Hepatocyte (in vitro differentiated cells): ENCODE results near the gene RANBP17. TPM values are rescaled to one million over a fixed set of nuclear protein-coding genes. Genes with fewer than 3 reads are reported as not detected.

ENCODE experiments used
- DNase-seq: peaks from one replicate; pipeline ENCODE4 v3.0.0-alpha.2; 2016; ENCODE audit warnings: low spot score
- H2AFZ ChIP-seq: fragments of 200-600 bp; sonication (generic); 2 replicates; pipeline ENCODE4 v1.6.0; 2016; ENCODE audit warnings: antibody characterized with exemption, mild to moderate bottlenecking
- H3K27ac ChIP-seq: fragments of 200-600 bp; sonication (generic); 2 replicates; pipeline ENCODE4 v1.5.1; 2016; ENCODE audit warnings: mild to moderate bottlenecking
- H3K27me3 ChIP-seq: fragments of 200-600 bp; sonication (generic); 2 replicates; pipeline ENCODE4 v1.6.1; 2016
- H3K36me3 ChIP-seq: fragments of 200-600 bp; sonication (generic); replicated peaks from 2 replicates; pipeline ENCODE4 v1.5.1; 2016; ENCODE audit warnings: low read depth; ENCODE audit not compliant: insufficient read depth
- H3K4me1 ChIP-seq: fragments of 200-600 bp; sonication (generic); 2 replicates; pipeline ENCODE4 v1.5.1; 2016; ENCODE audit warnings: mild to moderate bottlenecking, moderate library complexity; ENCODE audit not compliant: insufficient read depth
- H3K4me2 ChIP-seq: fragments of 200-600 bp; sonication (generic); 2 replicates; pipeline ENCODE4 v1.6.0; 2016
- H3K4me3 ChIP-seq: fragments of 200-600 bp; sonication (generic); 2 replicates; pipeline ENCODE4 v1.5.1; 2016; ENCODE audit warnings: mild to moderate bottlenecking
- H3K79me2 ChIP-seq: fragments of 200-600 bp; sonication (generic); 2 replicates; pipeline ENCODE4 v1.6.0; 2017; ENCODE audit warnings: mild to moderate bottlenecking
- H3K9me2 ChIP-seq: fragments of 200-600 bp; sonication (generic); replicated peaks from 2 replicates; pipeline ENCODE4 v1.6.0; 2017; ENCODE audit warnings: mild to moderate bottlenecking; ENCODE audit not compliant: insufficient read depth
- H3K9me3 ChIP-seq: fragments of 200-600 bp; sonication (generic); 2 replicates; pipeline ENCODE4 v1.5.1; 2016; ENCODE audit warnings: low read depth, mild to moderate bottlenecking
- H4K20me1 ChIP-seq: fragments of 200-600 bp; sonication (generic); 2 replicates; pipeline ENCODE4 v1.6.0; 2016; ENCODE audit warnings: mild to moderate bottlenecking; ENCODE audit not compliant: insufficient read depth, poor library complexity, severe bottlenecking
- CTCF ChIP-seq: fragments of 200-600 bp; sonication (generic); IDR thresholded peaks from 2 replicates; pipeline ENCODE4 v1.5.1; 2016; ENCODE audit warnings: antibody characterized with exemption, mild to moderate bottlenecking; ENCODE audit not compliant: poor library complexity
- EZH2 ChIP-seq: fragments of 200-600 bp; sonication (generic); IDR thresholded peaks from 2 replicates; pipeline ENCODE4 v1.6.1; 2016; ENCODE audit warnings: antibody characterized with exemption, mild to moderate bottlenecking, borderline replicate concordance
- EZH2phosphoT487 ChIP-seq: fragments of 200-600 bp; sonication (generic); IDR thresholded peaks from one replicate; pipeline ENCODE4 v1.6.1; 2018; ENCODE audit warnings: antibody characterized with exemption, mild to moderate bottlenecking, low read depth, moderate library complexity; ENCODE audit not compliant: unreplicated experiment, severe bottlenecking
- WGBS: methylation state at CpG from one replicate; pipeline ENCODE4 v1.1.6; 2016; ENCODE audit warnings: low lambda C conversion rate; ENCODE audit errors: missing lambda C conversion rate; 5-methylcytosine and 5-hydroxymethylcytosine counted together
- polyA plus RNA-seq: library from polyadenylated mRNA; unstranded; fragments of >200 nt; fragmentation: Nextera tagmentation; extraction: Ambion mirVana; gene quantifications from 2 replicates; pipeline ENCODE4 v1.2.1, GENCODE V29; 2016
- total RNA-seq: library from RNA; depleted of rRNA; stranded (reverse); fragments of >200 nt; gene quantifications from 2 replicates; pipeline ENCODE4 v1.2.3, GENCODE V29; 2014

RANBP17 gene
- total and polyA plus RNA-seq, 2 experiments from 2014 or later = 11.7 to 17.1 TPM

GRCh38 chr5:171010816-171011215 is 149.0 kb downstream of the RANBP17 start:
- Histone ChIP-seq H3K36me3 (no peaks in the 10 kb centered on the region), H3K27me3 (no peaks in the 10 kb centered on the region), H3K4me2 (no peak overlapping the region), H3K27ac (no peak overlapping the region), H3K4me1 (no peaks in the 10 kb centered on the region), H3K4me3 (no peak overlapping the region), H3K79me2 (no peaks in the 10 kb centered on the region), H3K9me3 (no peaks in the 10 kb centered on the region), H2AFZ (no peak overlapping the region), H4K20me1 (no peaks in the 10 kb centered on the region), H3K9me2 (no peaks in the 10 kb centered on the region)
- DNase-seq = no peak
- TF ChIP-seq CTCF = no peak
- no peak for TF ChIP-seq EZH2phosphoT487
- TF ChIP-seq EZH2 = no peak
- 94% methylated on average over 2 of the region's 2 CpGs for WGBS

- no peaks in the 10 kb centered on the region for H3K9me3 ChIP-seq
- no peak overlapping the region for H3K4me3 ChIP-seq
- H3K36me3 ChIP-seq = no peaks in the 10 kb centered on the region
- no peak overlapping the region for H3K4me2 ChIP-seq
- TF ChIP-seq EZH2 (no peak), EZH2phosphoT487 (no peak), CTCF (no peak)
- no peaks in the 10 kb centered on the region for H3K27me3 ChIP-seq
- no peak for DNase-seq
- no peaks in the 10 kb centered on the region for H3K9me2 ChIP-seq
- H4K20me1 ChIP-seq = no peaks in the 10 kb centered on the region
- no peaks in the 10 kb centered on the region for H3K4me1 ChIP-seq
- no peak overlapping the region for H3K27ac ChIP-seq
- no peaks in the 10 kb centered on the region for H3K79me2 ChIP-seq
- no peak overlapping the region for H2AFZ ChIP-seq
Measured at GRCh38 chr5:171023508-171023907, 161.7 kb downstream of the RANBP17 start.

- H3K4me1 ChIP-seq = no peaks in the 10 kb centered on the region
Measured at GRCh38 chr5:171024084-171024483, 162.3 kb downstream of the RANBP17 start.

More at GRCh38 chr5:171024084-171024483, 162.3 kb downstream of the RANBP17 start:
- no peak overlapping the region for H2AFZ ChIP-seq
- no peaks in the 10 kb centered on the region for H3K27me3 ChIP-seq
- H3K9me3 ChIP-seq = no peaks in the 10 kb centered on the region
- no peaks in the 10 kb centered on the region for H4K20me1 ChIP-seq
- no peak overlapping the region for H3K4me3 ChIP-seq
- no peak overlapping the region for H3K27ac ChIP-seq
- H3K4me2 ChIP-seq = no peak overlapping the region
- TF ChIP-seq EZH2phosphoT487 (no peak), CTCF (no peak), EZH2 (no peak)
- no peak for DNase-seq
- no peaks in the 10 kb centered on the region for H3K79me2 ChIP-seq
- H3K9me2 ChIP-seq = no peaks in the 10 kb centered on the region
- H3K36me3 ChIP-seq = no peaks in the 10 kb centered on the region
